ENCODE measurements around the gene KCNN4.
"Not testable (repeated sequence)": the region's sequence is repeated elsewhere in the genome, so short reads cannot be mapped to it uniquely, and the experiment has no call there.

DNA sequence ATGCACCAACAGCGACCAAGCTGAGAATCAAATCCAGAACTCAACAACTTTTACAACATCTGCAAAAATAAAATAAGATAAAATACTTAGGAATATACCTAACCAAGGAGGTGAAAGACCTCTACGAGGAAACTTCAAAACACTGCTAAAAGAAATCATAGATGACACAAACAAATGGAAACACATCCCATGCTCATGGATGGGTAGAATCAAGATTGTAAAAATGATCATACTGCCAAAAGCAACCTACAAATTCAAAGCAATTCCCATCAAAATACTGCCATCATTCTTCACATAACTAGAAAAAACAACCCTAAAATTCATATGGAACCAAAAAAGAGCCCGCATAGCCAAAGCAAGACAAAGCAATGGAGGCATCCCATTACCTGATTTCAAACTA is 43.1 kb upstream of the KCNN4 start:
- TF ChIP-seq CTCF (conservative IDR thresholded peaks at IDR 0.05 in 1 of 2, IDR thresholded peaks at IDR 0.05 in 1 of 2; ENCODE audit: extremely low read depth in 1 of 2, insufficient read depth in 1 of 2, low read depth in 1 of 2, low read length in 2 of 2); EZH2 (IDR thresholded peaks at IDR 0.05; ENCODE audit: borderline replicate concordance, low read length): not testable (repeated sequence)

Measured in mammary epithelial cell (primary cell).